Fibroblast of gingiva (primary cell): ENCODE results near the gene PLXDC2.
A peak's percentile ranks its signal among the peaks of the same experiment; 100 is the strongest.

Source experiments
- DNase-seq: peaks from one replicate; pipeline ENCODE4 v3.0.0-alpha.2; 2011; ENCODE audit warnings: low read depth

PLXDC2 gene

DNA sequence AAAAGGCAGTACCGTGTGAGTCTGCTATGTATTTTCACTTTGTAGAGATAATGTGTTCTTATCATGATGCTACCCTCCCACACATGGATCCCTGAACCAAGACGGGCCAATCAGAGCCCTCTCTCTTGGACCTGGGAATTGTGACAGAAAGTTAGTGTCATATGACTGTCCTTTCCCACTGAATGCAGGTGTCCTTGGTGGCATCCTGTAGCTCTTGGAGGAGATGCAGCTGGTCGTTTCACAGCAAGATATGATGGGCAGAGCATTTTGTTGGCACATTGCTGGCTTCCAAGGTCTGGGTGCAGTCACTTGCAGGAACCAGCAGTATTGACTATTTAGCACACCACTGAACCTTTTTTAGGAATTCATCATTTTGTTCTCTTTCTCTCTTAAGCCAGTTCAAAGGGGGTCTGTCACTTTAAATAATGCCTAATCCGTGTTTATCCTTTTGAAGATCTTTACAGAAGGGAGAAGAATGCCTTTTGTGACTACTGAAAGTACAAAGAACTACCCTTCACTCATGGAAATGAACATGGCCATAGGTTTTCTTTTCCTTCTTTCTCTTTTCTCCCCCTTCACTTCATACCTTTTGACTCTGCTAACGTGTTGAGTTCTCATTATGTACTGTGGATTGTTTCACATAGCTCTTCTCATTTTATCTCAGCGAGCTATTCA is 125.1 kb downstream of the PLXDC2 start:
- no peak for DNase-seq

- DNase-seq, result peak; percentile 44
These were observed 128.9 kb downstream of the PLXDC2 start for GRCh38 chr10:19944911-19945663.

- no peak for DNase-seq
These were observed 130.0 kb downstream of the PLXDC2 start for GRCh38 chr10:19946245-19946644.

GRCh38 chr10:19946791-19947190 is 130.6 kb downstream of the PLXDC2 start:
- DNase-seq, result no peak

DNA sequence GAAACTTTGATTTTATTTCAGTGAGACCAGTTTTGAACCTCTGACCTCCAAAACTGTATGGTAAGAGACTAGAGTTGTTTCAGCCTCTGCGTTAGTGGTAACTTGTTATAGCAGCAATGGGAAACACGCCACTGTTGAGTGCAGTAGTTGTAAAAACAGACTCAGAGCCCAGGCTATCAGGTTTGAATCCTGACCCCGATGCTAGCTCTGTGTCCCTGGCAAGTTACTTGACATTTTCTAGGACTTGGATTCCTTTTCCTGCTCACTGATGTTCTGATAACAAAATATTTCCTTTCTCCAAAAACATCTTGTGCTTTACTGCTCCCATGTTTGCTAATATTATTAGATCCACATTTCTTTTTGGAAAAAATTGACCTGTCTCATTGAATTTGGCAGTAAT is 131.0 kb downstream of the PLXDC2 start:
- DNase-seq, result no peak

- no peak for DNase-seq
These were observed 131.4 kb downstream of the PLXDC2 start for GRCh38 chr10:19947656-19948055.

- DNase-seq, result no peak
These were observed 136.2 kb downstream of the PLXDC2 start for GRCh38 chr10:19952224-19953010.

DNA sequence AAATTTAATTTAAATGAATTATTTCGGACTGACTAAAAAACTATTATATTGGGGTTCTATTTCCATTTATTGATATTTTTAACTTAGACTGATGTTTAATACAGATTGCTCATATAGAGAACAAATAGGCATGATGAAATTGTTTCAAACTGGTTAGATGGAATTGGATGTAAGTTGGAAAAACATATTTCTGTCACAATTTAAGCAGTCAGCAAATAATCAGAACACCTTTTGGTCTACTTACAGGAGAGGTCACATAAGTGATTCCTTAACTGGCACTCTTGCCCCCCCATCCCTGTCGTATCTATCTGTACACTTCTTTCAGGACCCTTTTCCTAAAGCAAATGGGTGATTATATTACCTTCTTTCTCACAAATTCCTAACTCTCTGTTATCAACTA is 138.4 kb downstream of the PLXDC2 start:
- no peak for DNase-seq

GRCh38 chr10:19956516-19957032 is 140.3 kb downstream of the PLXDC2 start:
- no peak for DNase-seq

GRCh38 chr10:19958787-19959186 is 142.6 kb downstream of the PLXDC2 start:
- no peak for DNase-seq

DNA sequence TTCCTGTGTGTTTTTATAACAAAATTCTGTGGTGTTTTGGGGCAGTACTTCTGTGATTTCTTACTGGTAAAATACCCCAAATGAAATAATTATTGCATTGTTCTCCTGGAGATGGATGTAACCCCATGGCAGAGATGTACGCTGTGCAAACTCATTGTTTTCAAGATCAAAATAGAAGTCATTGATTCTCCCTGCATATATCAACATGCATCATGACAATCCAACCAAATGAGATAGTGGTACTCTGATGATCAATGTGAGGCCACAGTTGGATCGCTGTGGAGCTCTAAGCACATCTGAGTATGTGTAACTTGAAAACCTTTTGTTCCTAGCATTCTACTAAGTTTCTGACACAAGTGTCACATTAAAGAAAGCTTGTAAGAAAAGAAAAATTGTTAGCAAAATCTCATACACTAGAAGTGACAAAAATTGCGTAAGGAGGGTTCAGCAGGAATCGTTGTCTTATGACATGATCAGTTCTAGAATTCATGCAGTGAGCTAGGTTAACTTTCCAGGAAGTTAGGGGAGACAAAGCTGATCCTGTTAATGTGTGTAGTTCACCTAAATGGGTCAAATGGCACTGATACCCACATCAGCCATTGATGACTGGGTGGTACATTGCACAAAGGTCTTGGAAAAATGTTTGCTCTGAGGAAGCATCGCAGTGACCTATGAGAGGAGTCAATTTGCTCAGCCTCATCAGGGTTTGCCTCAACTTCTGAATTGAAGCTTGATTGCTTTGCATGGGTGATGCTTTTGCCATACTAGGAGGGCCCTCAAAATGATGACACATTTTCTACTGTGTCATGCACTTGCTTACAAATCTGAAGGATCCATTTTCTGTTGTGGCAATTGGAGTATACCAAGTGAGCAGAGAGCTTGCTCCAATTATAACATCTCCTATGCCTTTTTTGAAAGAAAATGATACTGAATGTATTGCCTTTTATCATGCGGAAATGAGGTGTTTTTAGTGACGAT is 145.1 kb downstream of the PLXDC2 start:
- no peak for DNase-seq

DNA sequence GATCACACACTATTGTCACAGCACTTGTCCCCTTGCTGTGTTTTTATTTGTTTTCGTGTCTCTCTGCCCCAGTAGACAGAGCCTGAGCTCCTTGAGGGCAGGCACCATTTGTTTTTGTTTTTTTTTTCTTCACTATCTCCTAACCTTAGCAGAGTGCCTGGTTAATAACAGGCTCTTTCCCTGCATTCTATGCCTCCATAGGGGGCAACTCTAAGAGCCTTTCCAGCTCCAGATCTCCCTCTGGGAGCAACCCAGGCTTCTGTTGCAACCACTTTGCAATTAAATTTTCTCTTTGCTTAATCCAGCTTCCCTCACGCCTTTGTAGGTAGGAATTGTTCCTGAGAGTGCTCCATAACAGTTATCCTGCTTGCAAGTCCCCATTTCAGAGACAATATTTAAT is 148.4 kb downstream of the PLXDC2 start:
- DNase-seq, result no peak

DNA sequence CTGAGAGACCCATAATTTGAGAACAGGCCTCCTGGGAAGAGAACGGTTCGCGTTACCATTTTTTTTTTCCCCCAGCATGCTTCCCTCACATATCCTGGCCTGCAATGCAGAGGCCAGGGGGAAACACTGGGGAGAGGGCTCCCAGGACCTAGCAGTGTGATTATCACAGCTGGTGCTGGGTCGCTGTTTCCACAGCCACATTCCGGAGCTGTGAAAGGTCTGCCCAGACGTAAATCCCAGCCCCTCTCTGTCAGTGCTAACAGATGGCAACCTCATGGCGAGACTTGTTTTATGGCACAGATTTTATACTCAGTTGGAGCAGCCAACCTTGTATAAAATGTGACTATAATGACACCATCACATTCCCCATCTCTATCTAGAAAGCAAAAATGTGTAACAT is 150.5 kb downstream of the PLXDC2 start:
- no peak for DNase-seq

- DNase-seq, result no peak
These were observed 151.7 kb downstream of the PLXDC2 start for GRCh38 chr10:19967981-19968380.

DNA sequence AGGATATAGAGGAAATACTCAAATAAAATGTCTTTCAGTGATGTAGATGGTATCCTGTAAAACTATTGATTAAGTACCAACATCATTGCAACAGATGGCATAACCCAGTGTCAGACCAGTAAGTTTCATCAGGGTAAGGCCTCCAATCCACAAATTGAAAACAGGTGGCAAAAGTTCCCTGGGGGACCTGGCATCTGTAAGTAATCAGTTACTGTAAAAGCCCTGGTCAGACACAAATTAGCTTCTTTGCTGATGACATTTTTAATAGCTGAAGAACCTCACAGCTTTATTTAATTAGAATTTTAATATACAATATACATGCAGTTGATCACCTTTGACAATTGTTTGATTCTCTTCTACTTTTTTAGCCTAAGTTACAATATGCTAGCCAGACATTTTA is 152.5 kb downstream of the PLXDC2 start:
- DNase-seq, result peak; percentile 60

- DNase-seq, result no peak
These were observed 154.0 kb downstream of the PLXDC2 start for GRCh38 chr10:19970256-19970655.

GRCh38 chr10:19970717-19971116 is 154.5 kb downstream of the PLXDC2 start:
- no peak for DNase-seq

GRCh38 chr10:19971343-19972052 is 155.3 kb downstream of the PLXDC2 start:
- no peak for DNase-seq

- no peak for DNase-seq
These were observed 157.9 kb downstream of the PLXDC2 start for GRCh38 chr10:19974138-19974537.

DNA sequence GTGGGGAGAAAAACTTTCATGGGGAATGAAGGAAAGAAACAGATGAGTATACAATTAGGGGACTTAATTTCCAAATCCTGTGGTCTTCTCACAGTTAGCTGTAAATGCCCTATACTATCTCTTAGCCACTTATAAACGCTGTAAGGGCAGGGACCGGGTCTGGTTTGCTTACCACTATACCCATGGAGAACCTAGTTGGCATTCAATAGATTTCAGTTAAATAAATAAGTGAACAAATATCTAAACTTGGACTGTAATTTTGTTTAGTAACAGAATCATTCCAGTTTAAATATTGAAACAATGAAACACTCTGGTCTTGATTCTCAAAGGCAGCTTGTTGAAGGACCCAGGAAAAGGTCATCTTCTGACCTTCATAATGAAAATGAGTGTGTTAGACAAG is 158.3 kb downstream of the PLXDC2 start:
- DNase-seq, result no peak

GRCh38 chr10:19977097-19977521 is 160.9 kb downstream of the PLXDC2 start:
- peak; percentile 56 for DNase-seq
